ENCODE results near the gene STAT5B. TPM values are rescaled to one million over a fixed set of nuclear protein-coding genes. Genes with fewer than 3 reads are reported as not detected.
A peak's percentile ranks its signal among the peaks of the same experiment; 100 is the strongest.
"Not testable (repeated sequence)": the region's sequence is repeated elsewhere in the genome, so short reads cannot be mapped to it uniquely, and the experiment has no call there.

The STAT5B gene
- polyA plus RNA-seq, 4 donors, result 35.4 to 56.5 (median 47.8) TPM

- DNase-seq (ENCODE audit: low read depth in 4 of 4, low spot score in 2 of 4), result no peak
These were observed 31.3 kb upstream of the STAT5B start for GRCh38 chr17:42307362-42307927.

- no peak for DNase-seq (ENCODE audit: low read depth in 4 of 4, low spot score in 2 of 4)
These were observed 30.1 kb upstream of the STAT5B start for GRCh38 chr17:42306385-42306667.

GRCh38 chr17:42305543-42306384 lies 29.6 kb upstream of the STAT5B start:
- DNase-seq (ENCODE audit: low read depth in 4 of 4, low spot score in 2 of 4), result no peak

GRCh38 chr17:42305031-42305330 lies 28.8 kb upstream of the STAT5B start:
- DNase-seq (ENCODE audit: low read depth in 4 of 4, low spot score in 2 of 4), result not testable (repeated sequence)

GRCh38 chr17:42304187-42305030 lies 28.2 kb upstream of the STAT5B start:
- DNase-seq (ENCODE audit: low read depth in 4 of 4, low spot score in 2 of 4), result no peak

GRCh38 chr17:42303694-42304093 lies 27.5 kb upstream of the STAT5B start:
- no peak for DNase-seq (ENCODE audit: low read depth in 4 of 4, low spot score in 2 of 4)

GRCh38 chr17:42301022-42301421 lies 24.8 kb upstream of the STAT5B start:
- no peak for DNase-seq (ENCODE audit: low read depth in 4 of 4, low spot score in 2 of 4)

- not testable (repeated sequence) for DNase-seq (ENCODE audit: low read depth in 4 of 4, low spot score in 2 of 4)
These were observed 23.7 kb upstream of the STAT5B start for GRCh38 chr17:42299913-42300312.

GRCh38 chr17:42299361-42299760 lies 23.2 kb upstream of the STAT5B start:
- not testable (repeated sequence) for DNase-seq (ENCODE audit: low read depth in 4 of 4, low spot score in 2 of 4)

GRCh38 chr17:42297775-42298174 lies 21.6 kb upstream of the STAT5B start:
- DNase-seq (ENCODE audit: low read depth in 4 of 4, low spot score in 2 of 4), result not testable (repeated sequence)

- no peak for DNase-seq (ENCODE audit: low read depth in 4 of 4, low spot score in 2 of 4)
These were observed 19.8 kb upstream of the STAT5B start for GRCh38 chr17:42296012-42296411.

GRCh38 chr17:42294469-42295398 lies 18.5 kb upstream of the STAT5B start:
- no peak for DNase-seq (ENCODE audit: low read depth in 4 of 4, low spot score in 2 of 4)

GRCh38 chr17:42291129-42291528 lies 14.9 kb upstream of the STAT5B start:
- DNase-seq (ENCODE audit: low read depth in 4 of 4, low spot score in 2 of 4), result no peak

GRCh38 chr17:42290577-42290976 lies 14.4 kb upstream of the STAT5B start:
- DNase-seq (ENCODE audit: low read depth in 4 of 4, low spot score in 2 of 4), result no peak

- no peak for DNase-seq (ENCODE audit: low read depth in 4 of 4, low spot score in 2 of 4)
These were observed 13.5 kb upstream of the STAT5B start for GRCh38 chr17:42289611-42290181.

GRCh38 chr17:42288803-42289610 lies 12.8 kb upstream of the STAT5B start:
- DNase-seq (ENCODE audit: low read depth in 4 of 4, low spot score in 2 of 4), result no peak

GRCh38 chr17:42287977-42288802 lies 12.0 kb upstream of the STAT5B start, which contains the start of gene STAT5A:
Gene STAT5A (plus strand): TSS chr17:42288498. CDS start chr17:42289412, 914 bp downstream.
- DNase-seq (ENCODE audit: low read depth in 4 of 4, low spot score in 2 of 4), result peak in 1 of 4 donors; percentile 72

- no peak for DNase-seq (ENCODE audit: low read depth in 4 of 4, low spot score in 2 of 4)
These were observed 11.2 kb upstream of the STAT5B start for GRCh38 chr17:42287305-42287976.

Measured in left renal cortex interstitium (tissue), 4 donors.